TTC549 (cell line): Measurements from ENCODE around the gene CA10.

Source experiments
- FAIRE-seq: peaks from 2 replicates; lab custom pipeline; 2012; peaks lifted over from hg19 to GRCh38; lab: Jason Lieb, UNC

Gene CA10

GRCh38 chr17:52158450-52159042 lies at the start of gene CA10:
CA10 (minus strand) TSS chr17:52158714.
- FAIRE-seq = no peak

- no peak for FAIRE-seq
Observed at GRCh38 chr17:52207796-52208195, 49.3 kb upstream of the CA10 start.

DNA sequence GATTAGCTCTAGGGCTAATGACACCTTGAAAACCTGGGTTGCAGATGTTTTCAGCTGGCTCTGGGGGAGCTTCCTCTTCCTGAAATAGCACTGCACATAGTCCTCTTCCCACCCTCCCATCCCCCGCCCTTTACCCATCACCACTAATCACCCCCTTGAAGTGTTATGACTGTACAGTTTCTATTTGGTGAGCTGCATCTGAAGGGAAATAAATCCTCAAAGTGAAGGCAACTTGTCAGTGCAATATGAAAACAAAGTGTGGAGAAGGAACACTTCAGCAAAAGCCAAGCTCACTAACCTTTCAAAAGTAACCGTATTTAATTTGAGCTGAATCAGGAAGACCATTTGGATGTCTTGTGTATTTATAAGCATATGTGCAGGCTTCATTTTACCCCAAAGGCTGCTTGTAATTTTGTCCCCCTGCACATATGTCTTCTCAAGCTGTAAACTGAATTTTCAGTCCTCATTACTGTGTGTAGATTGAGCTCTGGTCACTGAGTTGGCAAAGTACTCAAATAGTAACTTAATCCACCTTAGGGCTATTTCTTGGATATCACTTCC lies 44.1 kb upstream of the CA10 start:
- no peak for FAIRE-seq

DNA sequence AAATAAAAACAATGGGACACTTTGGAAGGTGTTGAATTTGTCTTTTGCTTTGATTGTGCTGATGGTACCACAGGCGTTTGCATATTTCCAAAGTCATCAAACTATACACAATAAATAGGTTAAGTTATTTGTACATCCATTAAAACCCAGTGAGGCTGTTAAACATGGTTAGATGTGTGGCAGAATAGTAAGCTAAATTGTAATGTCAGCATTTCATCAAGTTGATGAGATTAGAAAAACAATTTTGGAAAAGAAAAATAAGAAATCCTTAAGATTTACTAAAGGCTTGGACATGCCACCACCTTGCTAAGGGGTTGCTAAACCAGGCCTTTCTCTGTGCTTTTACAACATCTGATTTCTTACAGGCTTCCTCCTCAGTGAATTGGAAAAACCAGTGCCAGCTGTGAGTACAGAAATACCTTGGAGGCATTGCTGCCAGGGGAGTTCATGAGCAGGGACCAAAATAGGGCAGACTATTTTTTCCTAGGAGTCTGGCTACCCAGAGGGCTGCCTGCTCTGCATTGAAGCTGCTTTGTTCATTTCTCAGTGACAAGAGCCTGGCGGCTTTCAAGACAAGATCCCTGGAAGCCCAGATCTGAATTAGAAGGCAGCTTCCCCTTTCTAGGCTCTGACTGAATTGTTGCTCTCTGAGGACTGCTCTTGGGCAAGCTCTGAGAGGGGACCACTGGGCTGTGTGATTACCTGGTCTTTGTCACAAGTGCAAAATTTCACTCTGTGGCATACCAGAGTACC lies 43.4 kb upstream of the CA10 start:
- no peak for FAIRE-seq

DNA sequence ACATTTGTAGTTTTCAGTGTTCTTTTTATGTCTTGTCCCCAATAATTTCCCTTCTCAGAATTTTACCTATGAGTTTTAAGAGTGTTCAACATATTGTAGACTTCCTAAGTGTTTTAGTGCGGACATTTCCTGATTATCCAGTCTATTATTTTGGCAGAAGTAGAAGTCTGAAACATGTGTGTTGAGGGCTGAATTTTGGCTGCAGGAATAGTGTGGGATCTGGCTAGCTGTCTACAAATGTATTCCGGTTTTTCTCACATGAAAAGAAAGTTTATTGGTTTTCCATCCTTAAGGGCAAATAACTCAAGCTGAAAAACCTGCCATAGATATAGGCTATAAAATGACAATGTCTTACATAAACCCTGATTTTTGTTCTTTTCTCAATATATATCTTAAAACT lies 33.0 kb upstream of the CA10 start:
- no peak for FAIRE-seq

DNA sequence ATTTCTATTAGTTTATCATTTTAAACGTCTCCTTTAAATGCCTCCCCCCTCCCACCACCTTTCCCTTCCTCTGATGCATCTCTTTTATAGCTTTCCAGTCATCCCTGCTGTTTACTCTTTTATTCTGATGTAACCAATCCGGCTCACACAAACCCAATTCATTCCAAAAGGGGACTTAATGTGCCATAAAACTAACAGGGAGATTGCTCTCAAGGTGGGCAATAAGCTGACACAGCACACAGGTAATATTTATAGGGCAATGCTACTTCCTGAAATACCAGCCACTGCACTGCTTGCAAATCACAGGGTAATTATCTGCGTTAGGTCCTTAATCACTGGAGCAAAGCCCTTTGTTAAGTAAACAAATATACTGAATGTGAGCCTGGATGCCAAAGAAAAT lies 23.3 kb upstream of the CA10 start:
- FAIRE-seq = no peak

DNA sequence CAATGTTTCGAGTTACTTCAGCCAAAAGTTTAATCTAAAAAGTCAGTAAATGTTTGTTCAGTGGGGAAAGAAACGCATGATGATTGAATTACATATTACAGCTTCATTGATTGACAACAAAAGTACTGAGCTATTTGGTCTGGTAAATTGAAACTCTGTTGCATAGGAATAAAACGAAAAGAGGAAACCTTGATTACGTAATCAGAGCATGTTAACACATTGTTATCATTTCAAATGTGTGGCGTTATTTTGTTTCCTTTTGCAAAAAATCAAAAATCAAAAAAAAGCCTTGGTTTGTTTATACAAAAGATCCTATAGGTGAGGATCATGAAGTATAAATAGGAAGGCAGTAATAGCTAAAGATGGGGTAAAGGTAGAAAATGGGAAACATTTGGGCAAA lies 19.5 kb upstream of the CA10 start:
- FAIRE-seq = no peak

GRCh38 chr17:52170963-52171572 lies 12.6 kb upstream of the CA10 start:
- FAIRE-seq = no peak

DNA sequence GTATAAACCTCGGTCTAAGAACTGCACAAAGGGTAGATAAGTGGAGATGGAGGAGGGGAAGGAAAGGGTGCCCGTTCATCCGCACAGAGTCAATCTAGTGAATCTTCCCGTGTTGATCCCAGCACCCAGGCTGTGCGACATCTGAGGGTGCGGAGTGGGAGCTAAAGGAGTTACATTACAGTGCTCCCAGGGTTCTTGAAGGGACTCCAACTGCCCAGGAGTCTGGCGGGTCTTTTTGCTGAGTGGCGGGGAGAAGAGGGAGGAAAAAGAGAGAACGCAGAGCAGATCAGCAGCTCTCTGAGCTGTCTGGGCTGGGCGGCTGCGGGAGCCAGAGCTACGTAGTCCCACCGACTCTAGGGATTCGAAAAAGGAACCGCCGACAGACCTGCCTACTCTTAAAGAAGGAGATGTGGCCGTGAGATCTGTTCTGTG lies 1.6 kb upstream of the CA10 start:
- FAIRE-seq = no peak

GRCh38 chr17:52159246-52160135 lies 977 bp upstream of the CA10 start:
- no peak for FAIRE-seq

GRCh38 chr17:52157603-52158449 lies 688 bp downstream of the CA10 start:
- FAIRE-seq = no peak

GRCh38 chr17:52156576-52157570 lies 1.6 kb downstream of the CA10 start:
- no peak for FAIRE-seq

DNA sequence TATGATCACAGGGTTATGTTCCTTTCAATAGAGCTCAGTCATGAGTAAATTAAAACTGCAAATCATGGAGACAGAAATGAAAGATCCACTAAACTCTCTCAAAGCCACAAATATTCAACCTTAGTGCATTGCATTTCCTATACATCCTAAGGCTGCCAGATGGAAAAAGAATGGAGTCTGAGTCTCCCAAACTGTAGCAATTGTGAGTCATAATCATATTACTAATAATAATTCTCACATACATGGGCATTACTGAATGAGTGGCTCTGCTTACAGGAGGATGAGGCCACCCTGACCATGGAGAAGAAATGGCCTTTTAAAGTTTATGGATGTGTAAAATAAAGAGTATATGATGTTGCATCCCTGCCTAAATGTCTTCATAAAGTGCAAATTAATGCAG lies 3.2 kb downstream of the CA10 start:
- FAIRE-seq = no peak

DNA sequence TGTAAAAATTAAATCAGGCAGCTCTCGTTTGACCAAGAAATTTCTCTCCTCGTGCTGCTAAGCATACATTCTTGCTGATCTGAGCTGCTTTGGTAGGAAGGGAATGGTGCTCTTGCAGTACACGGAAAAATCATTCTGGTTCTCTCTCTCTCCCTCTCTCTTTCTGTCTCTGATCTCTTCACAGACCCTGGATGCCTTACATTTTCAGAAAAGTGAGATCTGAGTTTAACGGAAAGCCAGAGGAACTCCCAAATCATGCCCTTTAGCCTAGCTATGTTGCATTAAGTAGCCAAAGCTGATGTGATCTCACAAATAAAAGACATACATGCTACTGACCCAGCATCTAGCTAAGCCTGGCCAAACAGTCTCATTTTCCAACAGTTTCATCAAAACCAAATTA lies 4.0 kb downstream of the CA10 start:
- FAIRE-seq = no peak

DNA sequence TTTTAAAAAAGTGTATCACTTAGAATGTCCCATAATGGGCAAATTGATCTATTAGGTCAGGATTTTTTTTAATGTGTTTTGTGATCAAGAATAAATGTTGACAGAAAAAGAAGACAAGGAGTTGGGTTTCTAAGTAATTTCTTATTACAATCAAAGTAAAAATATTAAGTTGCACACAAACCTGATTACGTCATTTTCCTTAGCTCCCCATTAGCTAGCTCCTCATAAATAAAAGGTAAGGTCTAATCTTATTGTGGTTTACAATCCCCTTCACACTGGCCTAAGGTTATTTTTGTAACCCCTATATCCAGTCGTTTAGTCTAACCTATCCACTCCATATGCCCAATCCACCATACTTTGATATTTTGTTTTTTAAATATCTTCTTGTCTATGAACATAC lies 7.6 kb downstream of the CA10 start:
- no peak for FAIRE-seq

DNA sequence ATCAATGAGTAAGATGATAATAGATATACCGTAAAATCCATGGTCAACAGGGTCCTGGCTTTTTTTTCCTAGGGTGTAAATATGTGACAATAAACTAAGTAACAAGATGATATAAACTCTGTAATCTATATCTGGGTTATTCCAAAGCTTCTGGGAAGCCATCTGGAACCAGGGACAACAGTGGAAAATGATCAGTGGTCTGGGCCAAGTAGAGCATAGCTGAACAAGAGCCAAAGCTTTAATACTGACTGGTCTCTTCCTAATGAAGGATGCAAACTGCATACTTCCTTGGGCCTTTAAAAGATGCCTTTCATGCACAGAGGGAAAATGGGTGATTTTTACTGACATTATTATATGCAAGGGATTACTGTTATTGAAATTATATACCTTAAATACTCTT lies 8.9 kb downstream of the CA10 start:
- no peak for FAIRE-seq

- FAIRE-seq = no peak
Observed at GRCh38 chr17:52148969-52149351, 9.6 kb downstream of the CA10 start.

- FAIRE-seq = no peak
Observed at GRCh38 chr17:52148288-52148968, 10.1 kb downstream of the CA10 start.

DNA sequence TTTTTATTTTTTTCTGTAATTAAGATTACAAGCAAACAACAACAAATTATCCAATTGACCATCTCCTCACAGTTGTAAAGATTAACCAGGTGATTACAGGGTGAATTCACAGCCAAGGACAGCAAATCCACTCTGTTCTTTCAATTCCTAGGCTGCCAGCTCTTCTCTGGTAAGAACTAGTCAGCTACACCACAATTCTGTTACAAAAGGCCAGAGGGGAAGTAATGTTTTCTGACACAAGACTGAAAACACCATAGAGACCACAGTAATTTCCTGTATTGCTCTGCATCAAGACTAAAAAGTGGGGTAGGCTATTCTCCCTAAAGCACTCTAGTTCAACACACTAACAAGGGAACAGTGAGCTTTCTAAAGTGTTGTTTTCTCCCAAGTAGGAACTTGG lies 10.6 kb downstream of the CA10 start:
- FAIRE-seq = no peak

GRCh38 chr17:52147431-52147830 lies 11.1 kb downstream of the CA10 start:
- FAIRE-seq = no peak
